Stomach smooth muscle (tissue), 2 donors: Measurements from ENCODE around the gene CEL.
"Not testable (repeated sequence)": the region's sequence is repeated elsewhere in the genome, so short reads cannot be mapped to it uniquely, and the experiment has no call there.

ENCODE experiments used
- H3K27ac ChIP-seq: one replicate; pipeline ENCODE4 v1.7.0; 2013; ENCODE audit warnings: mild to moderate bottlenecking, low read length, inconsistent platforms
- H3K27me3 ChIP-seq, 2 donors: one replicate each; pipeline ENCODE4 v1.7.0; 2013; ENCODE audit warnings: low read length in 2 of 2; ENCODE audit not compliant: insufficient read depth in 2 of 2, control insufficient read depth in 1 of 2
- H3K36me3 ChIP-seq, 2 donors: one replicate each; pipeline ENCODE4 v1.7.0; 2013; ENCODE audit warnings: low read length in 2 of 2; ENCODE audit not compliant: control insufficient read depth in 2 of 2, insufficient read depth in 2 of 2
- H3K4me1 ChIP-seq: one replicate; pipeline ENCODE4 v1.7.0; 2013; ENCODE audit warnings: low read length; ENCODE audit not compliant: control insufficient read depth, insufficient read depth
- H3K4me3 ChIP-seq, 2 donors: one replicate each; pipeline ENCODE4 v1.7.0; 2013; ENCODE audit warnings: low read length in 2 of 2
- H3K9ac ChIP-seq, 2 donors: one replicate each; pipeline ENCODE4 v1.7.0; 2013; ENCODE audit warnings: low read length in 2 of 2, mild to moderate bottlenecking in 1 of 2
- H3K9me3 ChIP-seq, 2 donors: one replicate each; pipeline ENCODE4 v1.7.0; 2013; ENCODE audit warnings: low read length in 2 of 2; ENCODE audit not compliant: control insufficient read depth in 2 of 2
- donor health status: healthy.
- donor health status: Pancreatic carcinoma.

CEL gene

GRCh38 chr9:133086212-133086860 lies 24.6 kb downstream of the CEL start:
- not testable (repeated sequence) for H3K4me1 ChIP-seq, H3K9me3 ChIP-seq, H3K36me3 ChIP-seq, H3K9ac ChIP-seq, H3K4me3 ChIP-seq, H3K27me3 ChIP-seq, H3K27ac ChIP-seq

- no peak overlapping the region for H3K4me3 ChIP-seq
- no peak overlapping the region for H3K27ac ChIP-seq
- H3K4me1 ChIP-seq, result no peaks in the 10 kb centered on the region
- H3K9me3 ChIP-seq, result no peaks in the 10 kb centered on the region
- H3K36me3 ChIP-seq, result no peaks in the 10 kb centered on the region
- H3K27me3 ChIP-seq, result no peaks in the 10 kb centered on the region
- H3K9ac ChIP-seq, result no peak overlapping the region
Observed at GRCh38 chr9:133086894-133087293, 25.1 kb downstream of the CEL start.

GRCh38 chr9:133087429-133088145 lies 25.8 kb downstream of the CEL start:
- Histone ChIP-seq H3K4me1 (no peaks in the 10 kb centered on the region), H3K9me3 (no peaks in the 10 kb centered on the region), H3K27ac (no peak overlapping the region), H3K36me3 (no peaks in the 10 kb centered on the region), H3K9ac (no peak overlapping the region), H3K4me3 (no peak overlapping the region), H3K27me3 (no peaks in the 10 kb centered on the region)

- Histone ChIP-seq H3K27me3 (no peaks in the 10 kb centered on the region), H3K36me3 (no peaks in the 10 kb centered on the region), H3K27ac (no peak overlapping the region), H3K4me1 (no peaks in the 10 kb centered on the region), H3K9me3 (peaks cover 0 to 3% of the 10 kb centered on the region in 2 donors), H3K9ac (no peak overlapping the region), H3K4me3 (no peak overlapping the region)
Observed at GRCh38 chr9:133088146-133088750, 26.5 kb downstream of the CEL start.

GRCh38 chr9:133088756-133089155 lies 27.0 kb downstream of the CEL start:
- H3K36me3 ChIP-seq, result no peaks in the 10 kb centered on the region
- H3K27ac ChIP-seq, result no peak overlapping the region
- no peaks in the 10 kb centered on the region for H3K27me3 ChIP-seq
- H3K9ac ChIP-seq, result no peak overlapping the region
- no peak overlapping the region for H3K4me3 ChIP-seq
- H3K4me1 ChIP-seq, result no peaks in the 10 kb centered on the region
- H3K9me3 ChIP-seq, result peaks cover 0 to 3% of the 10 kb centered on the region in 2 donors

- Histone ChIP-seq H3K27me3 (no peaks in the 10 kb centered on the region), H3K9ac (no peak overlapping the region), H3K9me3 (peaks cover 0 to 3% of the 10 kb centered on the region in 2 donors), H3K4me1 (no peaks in the 10 kb centered on the region), H3K27ac (no peak overlapping the region), H3K4me3 (no peak overlapping the region), H3K36me3 (no peaks in the 10 kb centered on the region)
Observed at GRCh38 chr9:133089271-133089671, 27.5 kb downstream of the CEL start.

GRCh38 chr9:133090187-133090586 lies 28.4 kb downstream of the CEL start:
- no peak overlapping the region for H3K4me3 ChIP-seq
- H3K9me3 ChIP-seq, result peaks cover 0 to 3% of the 10 kb centered on the region in 2 donors
- no peak overlapping the region for H3K9ac ChIP-seq
- no peaks in the 10 kb centered on the region for H3K27me3 ChIP-seq
- H3K27ac ChIP-seq, result no peak overlapping the region
- no peaks in the 10 kb centered on the region for H3K4me1 ChIP-seq
- no peaks in the 10 kb centered on the region for H3K36me3 ChIP-seq

GRCh38 chr9:133090752-133091385 lies 29.1 kb downstream of the CEL start:
- Histone ChIP-seq H3K27me3 (no peaks in the 10 kb centered on the region), H3K4me3 (no peak overlapping the region), H3K36me3 (no peaks in the 10 kb centered on the region), H3K9ac (no peak overlapping the region), H3K4me1 (no peaks in the 10 kb centered on the region), H3K9me3 (peaks cover 0 to 8% of the 10 kb centered on the region in 2 donors), H3K27ac (no peak overlapping the region)

GRCh38 chr9:133094351-133094750 lies 32.6 kb downstream of the CEL start:
- not testable (repeated sequence) for H3K27ac ChIP-seq, H3K9ac ChIP-seq, H3K27me3 ChIP-seq, H3K4me1 ChIP-seq, H3K4me3 ChIP-seq
- H3K9me3 ChIP-seq, result peaks cover 0 to 10% of the 10 kb centered on the region in 2 donors
- peaks cover 21 to 22% of the 10 kb centered on the region in 2 donors for H3K36me3 ChIP-seq

GRCh38 chr9:133094842-133095393 lies 33.1 kb downstream of the CEL start:
- Histone ChIP-seq H3K27ac (no peak overlapping the region), H3K9me3 (peaks cover 0 to 10% of the 10 kb centered on the region in 2 donors), H3K36me3 (peaks cover 26% of the 10 kb centered on the region in 2 donors), H3K27me3 (no peaks in the 10 kb centered on the region), H3K4me3 (no peak overlapping the region), H3K4me1 (no peaks in the 10 kb centered on the region), H3K9ac (no peak overlapping the region)
